ENCODE measurements around the gene TUBB1. TPM values are rescaled to one million over a fixed set of nuclear protein-coding genes. Genes with fewer than 3 reads are reported as not detected.
A peak's percentile ranks its signal among the peaks of the same experiment; 100 is the strongest.

The TUBB1 gene
- total and polyA plus RNA-seq, 2 of the 13 experiments (the other 11 are each of a cell fraction or from before 2014, with no cell fraction given): 0.11 to 57.6 TPM

DNA sequence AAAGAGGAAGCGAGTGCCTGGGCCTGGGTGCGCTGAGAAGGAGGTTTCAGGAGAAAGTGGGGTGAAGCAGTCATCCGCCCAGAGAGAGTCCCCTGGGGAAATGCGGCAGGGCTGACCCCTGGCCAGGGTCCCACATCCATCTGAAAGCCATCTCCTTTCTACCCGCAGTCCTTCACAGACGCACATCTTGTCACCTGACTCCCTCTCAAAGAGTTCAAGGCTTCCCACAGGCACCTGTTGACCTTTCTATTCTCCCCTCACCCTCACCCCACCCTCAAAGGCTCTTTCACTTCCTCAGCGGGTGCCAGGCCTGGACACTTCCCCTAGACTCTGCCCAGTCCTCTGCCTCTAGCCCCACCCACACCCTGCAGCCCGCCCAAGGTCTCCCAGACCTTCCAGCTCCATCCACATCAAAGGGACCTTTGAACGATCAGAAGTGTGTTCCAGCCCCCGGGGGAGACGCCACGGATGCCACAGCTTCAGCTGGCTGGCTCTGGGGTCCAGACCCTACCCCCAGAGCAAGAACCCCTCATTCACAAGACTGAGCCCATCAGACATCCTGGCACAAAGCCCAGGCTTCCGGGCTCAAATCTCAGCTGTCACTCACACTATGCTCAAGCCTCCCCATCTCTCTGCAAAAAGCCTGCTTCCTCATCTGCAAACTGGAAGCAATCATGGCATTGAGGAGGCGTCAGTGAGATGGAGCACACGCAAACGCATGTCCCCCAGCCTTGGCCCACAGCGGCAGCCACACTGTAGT, 14.3 kb upstream of the TUBB1 start (continued):
- TF ChIP-seq, protein P1, sequence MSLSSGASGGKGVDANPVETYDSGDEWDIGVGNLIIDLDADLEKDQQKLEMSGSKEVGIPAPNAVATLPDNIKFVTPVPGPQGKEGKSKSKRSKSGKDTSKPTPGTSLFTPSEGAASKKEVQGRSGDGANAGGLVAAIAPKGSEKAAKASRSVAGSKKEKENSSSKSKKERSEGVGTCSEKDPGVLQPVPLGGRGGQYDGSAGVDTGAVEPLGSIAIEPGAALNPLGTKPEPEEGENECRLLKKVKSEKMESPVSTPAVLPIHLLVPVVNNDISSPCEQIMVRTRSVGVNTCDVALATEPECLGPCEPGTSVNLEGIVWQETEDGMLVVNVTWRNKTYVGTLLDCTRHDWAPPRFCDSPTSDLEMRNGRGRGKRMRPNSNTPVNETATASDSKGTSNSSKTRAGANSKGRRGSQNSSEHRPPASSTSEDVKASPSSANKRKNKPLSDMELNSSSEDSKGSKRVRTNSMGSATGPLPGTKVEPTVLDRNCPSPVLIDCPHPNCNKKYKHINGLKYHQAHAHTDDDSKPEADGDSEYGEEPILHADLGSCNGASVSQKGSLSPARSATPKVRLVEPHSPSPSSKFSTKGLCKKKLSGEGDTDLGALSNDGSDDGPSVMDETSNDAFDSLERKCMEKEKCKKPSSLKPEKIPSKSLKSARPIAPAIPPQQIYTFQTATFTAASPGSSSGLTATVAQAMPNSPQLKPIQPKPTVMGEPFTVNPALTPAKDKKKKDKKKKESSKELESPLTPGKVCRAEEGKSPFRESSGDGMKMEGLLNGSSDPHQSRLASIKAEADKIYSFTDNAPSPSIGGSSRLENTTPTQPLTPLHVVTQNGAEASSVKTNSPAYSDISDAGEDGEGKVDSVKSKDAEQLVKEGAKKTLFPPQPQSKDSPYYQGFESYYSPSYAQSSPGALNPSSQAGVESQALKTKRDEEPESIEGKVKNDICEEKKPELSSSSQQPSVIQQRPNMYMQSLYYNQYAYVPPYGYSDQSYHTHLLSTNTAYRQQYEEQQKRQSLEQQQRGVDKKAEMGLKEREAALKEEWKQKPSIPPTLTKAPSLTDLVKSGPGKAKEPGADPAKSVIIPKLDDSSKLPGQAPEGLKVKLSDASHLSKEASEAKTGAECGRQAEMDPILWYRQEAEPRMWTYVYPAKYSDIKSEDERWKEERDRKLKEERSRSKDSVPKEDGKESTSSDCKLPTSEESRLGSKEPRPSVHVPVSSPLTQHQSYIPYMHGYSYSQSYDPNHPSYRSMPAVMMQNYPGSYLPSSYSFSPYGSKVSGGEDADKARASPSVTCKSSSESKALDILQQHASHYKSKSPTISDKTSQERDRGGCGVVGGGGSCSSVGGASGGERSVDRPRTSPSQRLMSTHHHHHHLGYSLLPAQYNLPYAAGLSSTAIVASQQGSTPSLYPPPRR (CRISPR knock-in tag; IDR thresholded peaks at IDR 0.05; ENCODE audit: borderline replicate concordance): peak; percentile 78
- TF ChIP-seq, protein P2, sequence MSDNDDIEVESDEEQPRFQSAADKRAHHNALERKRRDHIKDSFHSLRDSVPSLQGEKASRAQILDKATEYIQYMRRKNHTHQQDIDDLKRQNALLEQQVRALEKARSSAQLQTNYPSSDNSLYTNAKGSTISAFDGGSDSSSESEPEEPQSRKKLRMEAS (IDR thresholded peaks at IDR 0.05): peak; percentile 39; the same call in 1 of the 2 replicates
- peak; percentile 39; the same call in 1 of the 2 replicates for TF ChIP-seq MXD1 (CRISPR knock-in tag; IDR thresholded peaks at IDR 0.05)
- no peak for TF ChIP-seq ZNF296 (CRISPR knock-in tag; conservative IDR thresholded peaks at IDR 0.05)
- TF ChIP-seq GATAD1 (CRISPR knock-in tag; IDR thresholded peaks at IDR 0.05): peak; percentile 13; the same call in 1 of the 2 replicates
- 0 out of 2 replicates have a peak, but pooled peaks have one; percentile 47 for TF ChIP-seq ZHX2 (IDR thresholded peaks at IDR 0.05; ENCODE audit: low read depth)
- no peak for TF ChIP-seq ZHX2 (CRISPR knock-in tag; IDR thresholded peaks at IDR 0.05; ENCODE audit: borderline replicate concordance)
- TF ChIP-seq ZFP36 (IDR thresholded peaks at IDR 0.05; ENCODE audit: borderline replicate concordance, low read depth, low read length, partially characterized antibody): peak; percentile 94
- peak; percentile 52; the same call in 1 of the 2 replicates for TF ChIP-seq ETV5 (CRISPR knock-in tag; IDR thresholded peaks at IDR 0.05; ENCODE audit: borderline replicate concordance)
- TF ChIP-seq TRIM24 (CRISPR knock-in tag; IDR thresholded peaks at IDR 0.05): 0 out of 2 replicates have a peak, but pooled peaks have one; percentile 35
- peak; percentile 57; the same call in 1 of the 2 replicates for TF ChIP-seq ZMYM2 (CRISPR knock-in tag; IDR thresholded peaks at IDR 0.05)
- TF ChIP-seq, protein P3, sequence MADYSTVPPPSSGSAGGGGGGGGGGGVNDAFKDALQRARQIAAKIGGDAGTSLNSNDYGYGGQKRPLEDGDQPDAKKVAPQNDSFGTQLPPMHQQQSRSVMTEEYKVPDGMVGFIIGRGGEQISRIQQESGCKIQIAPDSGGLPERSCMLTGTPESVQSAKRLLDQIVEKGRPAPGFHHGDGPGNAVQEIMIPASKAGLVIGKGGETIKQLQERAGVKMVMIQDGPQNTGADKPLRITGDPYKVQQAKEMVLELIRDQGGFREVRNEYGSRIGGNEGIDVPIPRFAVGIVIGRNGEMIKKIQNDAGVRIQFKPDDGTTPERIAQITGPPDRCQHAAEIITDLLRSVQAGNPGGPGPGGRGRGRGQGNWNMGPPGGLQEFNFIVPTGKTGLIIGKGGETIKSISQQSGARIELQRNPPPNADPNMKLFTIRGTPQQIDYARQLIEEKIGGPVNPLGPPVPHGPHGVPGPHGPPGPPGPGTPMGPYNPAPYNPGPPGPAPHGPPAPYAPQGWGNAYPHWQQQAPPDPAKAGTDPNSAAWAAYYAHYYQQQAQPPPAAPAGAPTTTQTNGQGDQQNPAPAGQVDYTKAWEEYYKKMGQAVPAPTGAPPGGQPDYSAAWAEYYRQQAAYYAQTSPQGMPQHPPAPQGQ (CRISPR knock-in tag; IDR thresholded peaks at IDR 0.05; ENCODE audit: borderline replicate concordance): 0 out of 2 replicates have a peak, but pooled peaks have one; percentile 21
